Measurements from ENCODE around the gene TAS2R19.

Gene TAS2R19

GRCh38 chr12:10994307-10994706 lies 28.1 kb downstream of the TAS2R19 start:
- DNase-seq (ENCODE audit: low read depth), result no peak

GRCh38 chr12:10989107-10989506 lies 33.3 kb downstream of the TAS2R19 start:
- DNase-seq (ENCODE audit: low read depth), result no peak

- DNase-seq (ENCODE audit: low read depth), result no peak
Measured at GRCh38 chr12:10986812-10987211, 35.6 kb downstream of the TAS2R19 start, which contains the start of gene TAS2R50. Gene TAS2R50, minus strand, starts transcription at chr12:10986912. Its CDS starts 52 bp downstream, at chr12:10986860.

- DNase-seq (ENCODE audit: low read depth), result no peak
Measured at GRCh38 chr12:10982244-10982643, 40.2 kb downstream of the TAS2R19 start.

- DNase-seq (ENCODE audit: low read depth), result no peak
Measured at GRCh38 chr12:10974965-10975364, 47.5 kb downstream of the TAS2R19 start.

All from stimulated activated CD8-positive, alpha-beta memory T cell treated with anti-CD3 and anti-CD28 coated beads, Interleukin-12 subunit alpha, Interleukin-12 subunit beta, amount 100 ng/mL, for 4 hours (primary cell).